ENCODE measurements around the gene TRIM46. TPM values are rescaled to one million over a fixed set of nuclear protein-coding genes. Genes with fewer than 3 reads are reported as not detected.

Gene TRIM46
- polyA plus RNA-seq, 2 of the 4 experiments (the other 2 are of a cell fraction) = 1.1 to 2.8 TPM

GRCh38 chr1:155181371-155182051 is 7.9 kb downstream of the TRIM46 start:
- DNase-seq (ENCODE audit: low read depth in 1 of 2, low spot score in 1 of 2) (no peak), FAIRE-seq (no peak)
- POLR2A ChIA-PET = no interaction called here

GRCh38 chr1:155182052-155182550 is 8.5 kb downstream of the TRIM46 start:
- TF ChIP-seq ELK1 (IDR thresholded peaks at IDR 0.05; ENCODE audit: low read depth, low read length) (no peak), ZNF302 (CRISPR knock-in tag; IDR thresholded peaks at IDR 0.05) (no peak), HDAC2 (IDR thresholded peaks at IDR 0.05) (no peak), SMC3 (IDR thresholded peaks at IDR 0.05) (no peak), BHLHE40 (IDR thresholded peaks at IDR 0.05; ENCODE audit: low read depth, low read length) (no peak), MAZ (IDR thresholded peaks at IDR 0.05; ENCODE audit: borderline replicate concordance, low read depth, low read length) (no peak), POLR2A (IDR thresholded peaks at IDR 0.05; ENCODE audit: low read length) (no peak), HOXB13 (CRISPR knock-in tag; IDR thresholded peaks at IDR 0.05; ENCODE audit: low read depth) (no peak), RCOR1 (IDR thresholded peaks at IDR 0.05; ENCODE audit: low read depth, low read length) (no peak), CHD4 (IDR thresholded peaks at IDR 0.05; ENCODE audit: borderline replicate concordance) (no peak), KDM5A (IDR thresholded peaks at IDR 0.05) (no peak), ESRRA (IDR thresholded peaks at IDR 0.05; ENCODE audit: borderline replicate concordance, low read length) (no peak), MAFK (IDR thresholded peaks at IDR 0.05; ENCODE audit: partially characterized antibody) (no peak)
- no peak overlapping the region for H3K27ac ChIP-seq
- ChIA-PET POLR2A (no interaction called here), CTCF (interaction anchor here (1.1 kb wide), 1 partner anchor 9 kb away, joined by 4 read pairs; the partner anchor contains the start of gene KRTCAP2)
- DNase-seq (ENCODE audit: low read depth in 1 of 2, low spot score in 1 of 2) = no peak
- H3K4me1 ChIP-seq = peaks cover 4% of the 10 kb centered on the region; the same call in 1 of the 3 replicates
- FAIRE-seq = no peak
- 96% methylated on average over 4 of the region's 7 CpGs for WGBS (ENCODE audit: missing lambda C conversion rate)
- no peak overlapping the region for H3K4me3 ChIP-seq
- no peaks in the 10 kb centered on the region for H3K9me3 ChIP-seq
- no peak for ATAC-seq
- no peak overlapping the region for H3K4me2 ChIP-seq

More at GRCh38 chr1:155181371-155182051, 7.9 kb downstream of the TRIM46 start:
- Histone ChIP-seq H3K4me1 (peaks cover 6% of the 10 kb centered on the region), H3K4me2 (no peak overlapping the region), H3K27ac (no peak overlapping the region), H3K9me3 (no peaks in the 10 kb centered on the region), H3K4me3 (no peak overlapping the region)
- no peak for ATAC-seq
- WGBS (ENCODE audit: missing lambda C conversion rate) = 84% methylated on average over 15 of the region's 18 CpGs
- TF ChIP-seq USF2 (IDR thresholded peaks at IDR 0.05) = no peak
- CTCF ChIA-PET = interaction anchor here (1.1 to 9.7 kb wide), 2 partner anchors 9 to 12 kb away, joined by 4 to 176 read pairs; partner anchors contain the start of gene KRTCAP2

GRCh38 chr1:155183775-155184221 is 10.1 kb downstream of the TRIM46 start:
- no peak for DNase-seq (ENCODE audit: low read depth in 1 of 2, low spot score in 1 of 2)
- no peak overlapping the region for H3K4me2 ChIP-seq
- no peak for FAIRE-seq
- H3K4me1 ChIP-seq = 0 out of 3 replicates have a peak, but pooled peaks cover 4% of the 10 kb centered on the region
- 85% methylated on average over 17 of the region's 20 CpGs for WGBS (ENCODE audit: missing lambda C conversion rate)
- CTCF ChIA-PET = interaction anchor here (0.6 to 5.6 kb wide), 5 partner anchors 10 to 480 kb away, joined by 5 to 51 read pairs (median 7); partner anchors contain the start of genes KRTCAP2 and TRIM46
- H3K27ac ChIP-seq = no peak overlapping the region
- ATAC-seq = no peak
- TF ChIP-seq KDM1A (IDR thresholded peaks at IDR 0.05; ENCODE audit: low read depth) (no peak), RNF2 (IDR thresholded peaks at IDR 0.05; ENCODE audit: borderline replicate concordance, low read depth) (no peak), MAX (IDR thresholded peaks at IDR 0.05) (no peak), TP53 (CRISPR knock-in tag; IDR thresholded peaks at IDR 0.05) (no peak), SMC3 (IDR thresholded peaks at IDR 0.05) (no peak), CHD2 (IDR thresholded peaks at IDR 0.05; ENCODE audit: low read length, partially characterized antibody) (no peak), HOXA7 (CRISPR knock-in tag; IDR thresholded peaks at IDR 0.05) (no peak), CBX8 (IDR thresholded peaks at IDR 0.05) (no peak), E2F6 (IDR thresholded peaks at IDR 0.05; ENCODE audit: borderline replicate concordance, low read depth) (no peak), BHLHE40 (IDR thresholded peaks at IDR 0.05; ENCODE audit: low read depth, low read length) (no peak), CTCF (IDR thresholded peaks at IDR 0.05) (no peak), HOXB5 (CRISPR knock-in tag; IDR thresholded peaks at IDR 0.05) (no peak), TFCP2L1 (CRISPR knock-in tag; IDR thresholded peaks at IDR 0.05) (no peak), GATA3 (IDR thresholded peaks at IDR 0.05; ENCODE audit: borderline replicate concordance) (no peak), ELK1 (IDR thresholded peaks at IDR 0.05; ENCODE audit: low read depth, low read length) (no peak), KDM5A (IDR thresholded peaks at IDR 0.05) (no peak)
- POLR2A ChIA-PET = interaction anchor here (2.4 kb wide), 1 partner anchor 10 kb away, joined by 11 read pairs; no protein-coding TSS in a partner anchor
- H3K4me3 ChIP-seq = no peak overlapping the region
- H3K9me3 ChIP-seq = no peaks in the 10 kb centered on the region
